DND-41 (cell line): ENCODE measurements around the gene PAPOLB.

ENCODE experiments used
- CTCF ChIP-seq: IDR thresholded peaks from 2 replicates; pipeline ENCODE4 v1.5.1; 2012; ENCODE audit warnings: borderline replicate concordance, low read length, moderate library complexity, mild to moderate bottlenecking; ENCODE audit not compliant: poor library complexity, severe bottlenecking; ENCODE audit errors: extremely low read depth
- EZH2 ChIP-seq: IDR thresholded peaks from 3 replicates; pipeline ENCODE4 v1.6.1; 2012; ENCODE audit warnings: borderline replicate concordance, low read depth, mild to moderate bottlenecking, moderate library complexity, low read length, inconsistent platforms; ENCODE audit not compliant: severe bottlenecking

- no peak for TF ChIP-seq CTCF
- TF ChIP-seq EZH2, result no peak
Observed at GRCh38 chr7:4904346-4904745, 42.5 kb upstream of the PAPOLB start.
